Keratinocyte (primary cell): ENCODE results near the gene TIRAP. TPM values are rescaled to one million over a fixed set of nuclear protein-coding genes. Genes with fewer than 3 reads are reported as not detected.
A peak's percentile ranks its signal among the peaks of the same experiment; 100 is the strongest.

Experiments
- DNase-seq: peaks from one replicate; pipeline ENCODE4 v3.0.0-alpha.2; 2011; ENCODE audit warnings: low read depth, missing footprints, low spot score
- FAIRE-seq: peaks from 2 replicates; lab custom pipeline; 2011; peaks lifted over from hg19 to GRCh38; lab: Jason Lieb, UNC
- H2AFZ ChIP-seq: 2 replicates; pipeline ENCODE4 v1.6.0; 2012; ENCODE audit warnings: low read length, control low read depth, inconsistent platforms; ENCODE audit not compliant: control insufficient read depth
- H3K27ac ChIP-seq: 2 replicates; pipeline ENCODE4 v1.5.1; 2011; ENCODE audit warnings: low read length; ENCODE audit not compliant: control insufficient read depth, insufficient read depth
- H3K27me3 ChIP-seq: 3 replicates; pipeline ENCODE4 v1.6.0; 2011; ENCODE audit warnings: low read length; ENCODE audit not compliant: control insufficient read depth, insufficient read depth; ENCODE audit errors: extremely low read depth
- H3K36me3 ChIP-seq, 2 experiments: 2 replicates in 1 of 2; 3 replicates in 1 of 2; pipeline ENCODE4 v1.5.1; 2011; ENCODE audit warnings: low read length in 2 of 2, mild to moderate bottlenecking in 1 of 2; ENCODE audit not compliant: control insufficient read depth in 2 of 2, insufficient read depth in 2 of 2; ENCODE audit errors: extremely low read depth in 1 of 2
- H3K4me1 ChIP-seq: 3 replicates; pipeline ENCODE4 v1.5.1; 2011; ENCODE audit warnings: low read length; ENCODE audit not compliant: control insufficient read depth, insufficient read depth; ENCODE audit errors: extremely low read depth
- H3K4me2 ChIP-seq: 3 replicates; pipeline ENCODE4 v1.6.0; 2011; ENCODE audit warnings: low read depth, low read length; ENCODE audit not compliant: control insufficient read depth, insufficient read depth; ENCODE audit errors: extremely low read depth
- H3K4me3 ChIP-seq, 3 experiments: fragments of 200-600 bp in 1 of 3; sonication (generic) in 1 of 3; 2 replicates in 2 of 3; 3 replicates in 1 of 3; pipeline ENCODE4 v1.5.1; 2011 to 2016; ENCODE audit warnings: low read length in 3 of 3, mild to moderate bottlenecking in 3 of 3, control low read depth in 2 of 3, inconsistent platforms in 1 of 3, low read depth in 1 of 3, mixed read lengths in 1 of 3, mixed run types in 1 of 3, moderate library complexity in 1 of 3; ENCODE audit not compliant: control insufficient read depth in 2 of 3, insufficient read depth in 2 of 3; ENCODE audit errors: extremely low read depth in 1 of 3
- H3K79me2 ChIP-seq: 2 replicates; pipeline ENCODE4 v1.6.0; 2012; ENCODE audit warnings: low read length; ENCODE audit not compliant: control insufficient read depth, insufficient read depth
- H3K9ac ChIP-seq: 3 replicates; pipeline ENCODE4 v1.6.0; 2011; ENCODE audit warnings: low read length; ENCODE audit not compliant: control insufficient read depth, insufficient read depth; ENCODE audit errors: extremely low read depth
- H3K9me1 ChIP-seq: 3 replicates; pipeline ENCODE4 v1.6.0; 2011; ENCODE audit warnings: low read length; ENCODE audit not compliant: control insufficient read depth, insufficient read depth; ENCODE audit errors: extremely low read depth
- H3K9me3 ChIP-seq: 2 replicates; pipeline ENCODE4 v1.5.1; 2012; ENCODE audit warnings: low read depth, low read length; ENCODE audit not compliant: control insufficient read depth
- H4K20me1 ChIP-seq: 3 replicates; pipeline ENCODE4 v1.6.0; 2011; ENCODE audit warnings: low read length; ENCODE audit not compliant: control insufficient read depth, insufficient read depth; ENCODE audit errors: extremely low read depth
- EZH2 ChIP-seq: IDR thresholded peaks from one replicate; pipeline ENCODE4 v1.6.1; 2012; ENCODE audit warnings: inconsistent platforms, mild to moderate bottlenecking, low read length, moderate library complexity
- dilution Hi-C: fragments of 300-500 bp; cut with MboI; formaldehyde crosslinking; loops from one replicate; pipeline ENCODE4 v1.7.0; 2020; ENCODE audit warnings: low sequenced_read_pairs; ENCODE audit not compliant: extremely low pct_ligation_motif_present
- polyA plus RNA-seq, 5 experiments: library from polyadenylated mRNA; depleted of rRNA in 3 of 5; stranded (reverse) in 3 of 5; stranded (forward) in 1 of 5; unstranded in 1 of 5; fragments of >200 nt; gene quantifications; 1 replicate in 1 of 5; 2 replicates in 3 of 5; 3 replicates in 1 of 5; pipeline versions ENCODE4 v1.2.1 to v1.2.3, GENCODE V29; 2011 to 2012; ENCODE audit warnings: missing spikeins in 2 of 5, low read depth in 1 of 5, low replicate concordance in 1 of 5
- TF ChIP-seq, protein P1 (sequence below), 3 experiments: IDR thresholded peaks in 1 of 3; conservative IDR thresholded peaks in 1 of 3; optimal IDR thresholded peaks in 1 of 3; 2 replicates in 2 of 3; 3 replicates in 1 of 3; pipeline versions ENCODE3 to v1.5.1; 2011; ENCODE audit warnings: low read length in 3 of 3, mild to moderate bottlenecking in 3 of 3, moderate library complexity in 2 of 3, control low read depth in 1 of 3, inconsistent platforms in 1 of 3; ENCODE audit not compliant: insufficient read depth in 2 of 3; ENCODE audit errors: extremely low read depth in 1 of 3

TIRAP gene
- polyA plus RNA-seq, 1 donor (not counting 4 experiments of a cell fraction or from before 2014, with no cell fraction given), result 3.2 TPM

DNA sequence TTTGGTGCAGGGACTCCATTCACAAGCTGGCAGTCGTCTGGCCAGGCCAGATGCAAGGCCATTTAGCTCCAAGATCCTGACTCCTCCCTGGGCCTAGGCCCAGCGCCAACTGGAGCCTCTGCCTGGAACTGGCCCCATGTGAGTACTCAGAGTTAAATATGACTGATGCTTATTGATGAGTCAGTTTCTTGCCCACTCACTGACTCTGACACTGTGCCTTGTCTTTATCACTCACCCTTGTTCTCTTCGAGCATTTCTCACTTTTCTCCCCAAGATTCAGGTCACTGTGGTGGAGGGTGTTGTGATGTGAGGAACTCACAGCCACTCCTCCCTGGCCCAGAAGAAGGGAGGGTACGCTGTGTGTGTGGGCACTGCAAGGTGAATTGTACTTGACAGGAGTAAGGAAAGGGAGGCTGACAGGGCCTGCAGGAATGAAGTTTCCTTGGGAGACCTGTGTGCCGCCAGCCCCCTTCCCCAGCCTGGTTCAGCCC, 49.4 kb downstream of the TIRAP start:
- FAIRE-seq, result peak; percentile 81
- Histone ChIP-seq H3K36me3 (peaks cover 4 to 8% of the 10 kb centered on the region in 2 experiments), H2AFZ (no peak overlapping the region), H3K4me1 (peaks cover 20% of the 10 kb centered on the region), H3K9ac (no peak overlapping the region), H3K9me3 (no peaks in the 10 kb centered on the region), H4K20me1 (no peaks in the 10 kb centered on the region), H3K27ac (no peak overlapping the region), H3K27me3 (no peaks in the 10 kb centered on the region), H3K9me1 (peaks cover 3% of the 10 kb centered on the region), H3K4me3 (no peak overlapping the region), H3K79me2 (no peaks in the 10 kb centered on the region), H3K4me2 (no peak overlapping the region)
- no peak for DNase-seq
- dilution Hi-C loops, result no loop called here
- TF ChIP-seq, protein P1, sequence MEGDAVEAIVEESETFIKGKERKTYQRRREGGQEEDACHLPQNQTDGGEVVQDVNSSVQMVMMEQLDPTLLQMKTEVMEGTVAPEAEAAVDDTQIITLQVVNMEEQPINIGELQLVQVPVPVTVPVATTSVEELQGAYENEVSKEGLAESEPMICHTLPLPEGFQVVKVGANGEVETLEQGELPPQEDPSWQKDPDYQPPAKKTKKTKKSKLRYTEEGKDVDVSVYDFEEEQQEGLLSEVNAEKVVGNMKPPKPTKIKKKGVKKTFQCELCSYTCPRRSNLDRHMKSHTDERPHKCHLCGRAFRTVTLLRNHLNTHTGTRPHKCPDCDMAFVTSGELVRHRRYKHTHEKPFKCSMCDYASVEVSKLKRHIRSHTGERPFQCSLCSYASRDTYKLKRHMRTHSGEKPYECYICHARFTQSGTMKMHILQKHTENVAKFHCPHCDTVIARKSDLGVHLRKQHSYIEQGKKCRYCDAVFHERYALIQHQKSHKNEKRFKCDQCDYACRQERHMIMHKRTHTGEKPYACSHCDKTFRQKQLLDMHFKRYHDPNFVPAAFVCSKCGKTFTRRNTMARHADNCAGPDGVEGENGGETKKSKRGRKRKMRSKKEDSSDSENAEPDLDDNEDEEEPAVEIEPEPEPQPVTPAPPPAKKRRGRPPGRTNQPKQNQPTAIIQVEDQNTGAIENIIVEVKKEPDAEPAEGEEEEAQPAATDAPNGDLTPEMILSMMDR (optimal IDR thresholded peaks at IDR 0.05 in 1 of 3, IDR thresholded peaks at IDR 0.05 in 1 of 3, conservative IDR thresholded peaks at IDR 0.05 in 1 of 3; ENCODE audit: extremely low read depth in 1 of 3, insufficient read depth in 2 of 3, low read length in 3 of 3), result no peak

DNA sequence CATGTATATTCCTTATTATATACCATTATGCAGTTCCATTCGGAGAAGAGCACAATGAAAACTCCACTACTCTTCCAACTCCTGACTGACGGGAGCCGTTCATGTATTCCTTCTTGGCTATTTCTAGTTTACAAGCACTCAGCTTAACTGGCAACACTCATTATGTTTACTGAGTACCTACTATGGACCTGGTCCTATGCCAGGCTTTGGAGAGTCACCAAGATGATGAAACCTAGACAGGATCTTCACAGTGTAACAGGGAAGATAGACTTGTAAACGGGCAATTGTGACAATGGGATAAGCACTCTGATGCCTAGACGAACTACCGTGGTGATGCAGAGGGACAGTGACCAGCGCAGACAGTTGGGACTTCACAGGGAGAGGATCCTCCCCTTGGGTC, 50.2 kb downstream of the TIRAP start:
- H3K27me3 ChIP-seq, result no peaks in the 10 kb centered on the region
- no peak for DNase-seq
- no peaks in the 10 kb centered on the region for H3K9me3 ChIP-seq
- H3K27ac ChIP-seq, result no peak overlapping the region
- no peaks in the 10 kb centered on the region for H3K79me2 ChIP-seq
- H3K9ac ChIP-seq, result no peak overlapping the region
- H3K36me3 ChIP-seq, result peaks cover 5 to 8% of the 10 kb centered on the region in 2 experiments
- dilution Hi-C loops, result no loop called here
- no peak overlapping the region for H2AFZ ChIP-seq
- no peak for FAIRE-seq
- H3K4me3 ChIP-seq, result no peak overlapping the region
- H3K9me1 ChIP-seq, result peaks cover 3% of the 10 kb centered on the region
- peaks cover 19% of the 10 kb centered on the region for H3K4me1 ChIP-seq
- no peaks in the 10 kb centered on the region for H4K20me1 ChIP-seq
- H3K4me2 ChIP-seq, result no peak overlapping the region
- TF ChIP-seq, protein P1 (optimal IDR thresholded peaks at IDR 0.05 in 1 of 3, IDR thresholded peaks at IDR 0.05 in 1 of 3, conservative IDR thresholded peaks at IDR 0.05 in 1 of 3; ENCODE audit: extremely low read depth in 1 of 3, insufficient read depth in 2 of 3, low read length in 3 of 3), result no peak
- no peak for TF ChIP-seq EZH2
